NCI-H2029 (cell line): ENCODE results near the gene CCT7.
A peak's percentile ranks its signal among the peaks of the same experiment; 100 is the strongest.

Source experiments
- DNase-seq: peaks from one replicate; lab custom pipeline; 2025; lab: John Stamatoyannopoulos, UW

Gene CCT7

DNA sequence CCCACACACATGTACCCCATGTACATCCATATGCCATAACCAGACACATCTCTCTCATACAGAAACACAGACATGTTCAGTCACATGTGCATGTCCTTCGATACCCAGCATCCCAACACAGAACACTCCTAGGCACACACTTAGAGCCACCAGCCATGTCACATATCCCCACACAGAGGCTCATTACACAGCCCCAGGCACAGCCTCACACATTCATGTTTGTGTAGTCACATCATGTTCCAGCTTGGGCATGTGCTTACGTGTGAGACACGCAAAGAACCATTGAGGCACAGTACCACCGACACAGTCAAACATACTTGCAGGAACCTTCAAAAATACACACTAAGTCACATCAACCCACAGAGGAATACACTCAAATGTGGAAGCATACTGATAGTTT lies 32.9 kb downstream of the CCT7 start:
- DNase-seq, result no peak

DNA sequence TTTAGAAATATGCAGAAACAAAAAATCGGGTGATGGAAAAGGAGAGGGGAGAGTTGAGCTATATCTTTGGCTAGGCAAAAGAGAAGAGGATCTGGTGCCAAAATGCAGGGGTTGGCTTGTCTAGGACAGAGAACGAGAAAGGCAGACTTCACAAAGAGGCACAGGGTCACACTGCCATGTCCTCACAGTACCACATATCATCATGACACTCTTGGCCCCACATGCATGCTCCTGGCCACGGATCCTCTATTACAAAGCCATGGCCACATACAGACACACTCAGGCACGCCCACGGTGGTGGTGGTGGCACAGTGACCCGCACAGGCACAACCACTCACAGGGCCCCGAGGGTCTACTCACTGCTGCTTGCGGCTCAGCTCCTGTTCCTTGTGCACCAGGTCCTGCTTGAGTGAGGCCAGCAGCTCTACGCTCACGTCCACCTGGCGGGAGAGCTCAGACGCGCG lies 34.3 kb downstream of the CCT7 start:
- DNase-seq, result peak; percentile 31

DNA sequence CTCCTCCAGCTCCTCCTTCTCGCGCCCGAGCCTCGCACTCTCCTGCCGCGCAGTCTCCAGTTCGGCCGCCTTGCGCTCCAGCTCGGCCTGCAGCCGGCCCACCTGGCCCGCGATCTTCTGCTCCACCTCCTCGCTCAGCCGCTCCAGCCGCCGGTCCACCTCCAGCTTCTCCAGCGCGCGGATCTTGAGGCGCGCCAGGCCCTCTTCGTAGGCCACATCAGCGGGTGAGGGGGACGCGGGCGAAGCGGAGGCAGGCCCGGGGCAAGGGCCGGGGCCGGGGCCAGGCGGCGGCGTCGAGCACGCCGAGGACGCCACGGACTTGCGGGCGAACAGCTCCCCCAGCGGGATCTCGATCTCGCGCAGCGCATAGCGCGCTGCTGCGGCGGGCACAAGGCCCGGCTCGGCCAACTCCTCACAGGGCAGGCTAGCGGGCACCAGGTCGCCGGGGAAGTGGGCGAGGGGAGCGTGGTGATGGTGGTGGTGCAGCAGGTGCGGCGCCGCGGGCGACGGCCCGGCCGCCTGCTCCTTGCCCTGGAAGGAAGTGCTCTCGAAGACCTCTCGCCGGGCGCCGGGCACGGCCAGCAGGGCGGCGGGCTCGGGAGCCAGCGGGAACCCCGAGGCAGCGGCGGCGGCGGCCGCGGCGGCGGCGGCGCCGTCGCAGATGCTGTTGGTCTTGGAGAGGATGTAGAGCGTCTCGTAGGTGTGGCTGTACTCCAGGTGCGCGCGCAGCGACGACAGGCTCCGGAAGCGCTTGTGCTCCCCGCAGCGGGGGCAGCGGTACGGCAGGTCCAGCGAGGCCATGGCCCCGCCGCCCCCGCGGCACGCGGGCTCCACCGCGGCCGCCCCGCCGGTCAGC lies 35.0 kb downstream of the CCT7 start:
- peak; percentile 70 for DNase-seq

DNA sequence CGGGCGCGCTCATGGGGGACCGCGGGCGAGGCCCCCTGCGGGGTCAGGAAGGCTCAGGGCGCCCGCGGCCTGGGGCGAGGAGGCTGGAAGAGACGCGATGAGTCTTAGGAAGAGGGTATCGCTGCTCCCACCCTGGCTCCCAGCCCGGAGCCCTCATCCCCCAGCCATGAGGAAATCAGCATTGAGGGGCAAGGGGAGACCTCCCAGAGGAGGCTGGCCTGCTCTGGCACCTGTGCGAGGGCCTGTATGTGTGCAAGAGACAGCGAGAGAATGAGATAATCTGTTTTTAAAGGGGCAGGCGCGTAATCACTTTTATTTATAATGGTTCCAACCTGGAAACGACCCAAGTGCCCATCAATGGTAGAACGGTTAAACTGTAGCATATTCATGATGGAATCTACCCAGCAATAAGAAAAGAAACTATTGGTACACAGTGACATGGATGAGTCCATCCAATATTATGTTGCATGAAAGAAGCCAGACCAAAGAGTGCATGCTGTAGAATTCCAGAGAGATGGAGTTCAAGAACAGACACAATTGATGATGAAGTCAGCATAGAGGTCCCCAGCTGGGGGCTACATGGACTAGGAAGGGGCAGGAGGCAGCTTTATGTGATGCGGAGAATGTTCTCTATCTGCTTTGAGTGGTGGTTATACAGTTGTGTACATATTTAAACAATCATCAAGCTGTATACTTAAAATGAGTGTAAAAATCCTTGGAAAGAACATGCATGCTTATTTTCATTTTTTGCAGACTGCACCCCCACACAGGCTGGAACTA lies 35.8 kb downstream of the CCT7 start:
- no peak for DNase-seq

DNA sequence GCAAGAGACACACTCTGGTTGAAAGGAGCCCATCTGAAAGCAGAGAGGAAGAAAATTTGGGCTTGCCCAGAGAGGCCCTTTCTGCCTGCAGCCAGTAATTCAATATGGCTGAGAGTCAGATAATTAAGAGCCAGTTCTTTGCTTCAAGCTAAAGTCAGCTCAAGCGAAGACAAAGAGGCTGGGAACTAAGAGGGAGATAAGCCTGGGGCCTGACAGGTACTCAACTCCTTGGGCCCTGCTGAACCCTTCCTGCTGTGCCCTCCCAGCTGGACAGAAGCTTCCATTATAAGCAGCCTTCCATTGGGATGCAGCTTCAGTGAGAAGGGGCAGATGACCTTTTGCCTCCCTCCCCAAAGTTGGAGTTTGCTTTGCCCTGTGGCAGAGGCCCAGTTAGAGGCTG lies 38.2 kb downstream of the CCT7 start:
- DNase-seq, result no peak

DNA sequence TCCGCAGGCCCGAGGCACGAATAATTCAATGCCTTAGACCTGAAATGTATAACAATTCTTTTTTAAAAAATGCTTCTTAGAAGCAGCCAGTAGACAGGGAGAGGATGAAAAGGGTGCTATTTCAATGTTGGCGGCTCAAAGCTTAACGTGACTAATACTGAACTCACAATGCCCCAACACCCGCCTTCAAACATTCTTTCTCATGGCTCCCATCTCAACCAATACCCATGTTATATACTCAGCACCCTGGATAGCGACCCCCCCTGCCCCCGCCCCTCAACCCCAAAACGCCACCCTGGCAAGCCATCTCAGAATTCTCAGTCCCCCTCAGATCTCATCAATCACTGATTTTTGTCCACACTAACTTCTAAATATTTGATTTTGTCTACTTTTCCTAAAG lies 45.7 kb downstream of the CCT7 start:
- no peak for DNase-seq

DNA sequence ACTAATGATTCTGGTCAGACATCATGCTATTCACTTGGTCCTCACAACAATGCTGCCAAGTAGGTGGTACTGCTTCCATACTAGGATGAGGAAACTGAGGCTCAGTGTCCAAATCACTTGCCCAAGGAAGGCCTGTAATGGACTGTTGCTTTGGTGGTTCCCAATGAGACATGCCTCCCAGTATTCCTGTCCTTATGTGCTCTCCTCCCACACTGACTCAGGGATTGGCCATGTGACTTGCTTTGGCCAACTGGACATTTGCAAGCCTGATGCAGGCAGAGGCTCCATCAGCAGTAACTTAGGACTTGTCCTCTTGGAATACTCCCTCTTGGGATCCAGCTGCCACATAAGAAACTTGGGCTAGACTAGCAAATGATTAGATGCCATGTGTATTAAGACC lies 47.1 kb downstream of the CCT7 start:
- no peak for DNase-seq

DNA sequence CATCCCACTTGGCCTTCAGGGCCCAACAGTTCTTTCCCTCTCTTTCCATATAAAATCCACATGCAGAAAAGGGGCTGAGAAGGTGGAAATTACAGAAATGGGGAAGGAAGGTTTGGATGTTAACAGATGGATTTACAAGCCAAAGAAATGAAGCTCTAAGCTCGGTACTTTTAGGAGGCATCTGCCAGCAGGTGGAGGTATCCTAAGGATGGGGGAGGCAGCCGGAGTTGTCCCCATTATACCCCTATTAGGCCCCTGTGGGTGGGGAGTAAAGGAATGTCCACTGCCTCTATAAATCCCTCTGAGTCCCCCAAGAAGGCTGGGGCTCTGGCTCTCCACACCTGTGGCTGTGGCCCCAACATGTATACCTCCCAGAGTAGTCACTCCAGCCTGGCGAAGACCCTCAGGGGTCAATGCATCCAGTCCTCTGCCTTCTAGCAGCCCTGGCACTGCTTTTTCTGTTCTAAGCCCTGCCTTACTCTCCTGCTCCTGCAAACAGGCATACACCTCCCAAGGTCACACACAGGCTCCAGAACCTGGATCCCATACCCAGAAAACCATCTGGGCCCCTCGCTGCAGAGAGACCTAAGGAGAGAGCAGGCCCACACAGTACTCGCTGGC lies 48.9 kb downstream of the CCT7 start:
- no peak for DNase-seq

DNA sequence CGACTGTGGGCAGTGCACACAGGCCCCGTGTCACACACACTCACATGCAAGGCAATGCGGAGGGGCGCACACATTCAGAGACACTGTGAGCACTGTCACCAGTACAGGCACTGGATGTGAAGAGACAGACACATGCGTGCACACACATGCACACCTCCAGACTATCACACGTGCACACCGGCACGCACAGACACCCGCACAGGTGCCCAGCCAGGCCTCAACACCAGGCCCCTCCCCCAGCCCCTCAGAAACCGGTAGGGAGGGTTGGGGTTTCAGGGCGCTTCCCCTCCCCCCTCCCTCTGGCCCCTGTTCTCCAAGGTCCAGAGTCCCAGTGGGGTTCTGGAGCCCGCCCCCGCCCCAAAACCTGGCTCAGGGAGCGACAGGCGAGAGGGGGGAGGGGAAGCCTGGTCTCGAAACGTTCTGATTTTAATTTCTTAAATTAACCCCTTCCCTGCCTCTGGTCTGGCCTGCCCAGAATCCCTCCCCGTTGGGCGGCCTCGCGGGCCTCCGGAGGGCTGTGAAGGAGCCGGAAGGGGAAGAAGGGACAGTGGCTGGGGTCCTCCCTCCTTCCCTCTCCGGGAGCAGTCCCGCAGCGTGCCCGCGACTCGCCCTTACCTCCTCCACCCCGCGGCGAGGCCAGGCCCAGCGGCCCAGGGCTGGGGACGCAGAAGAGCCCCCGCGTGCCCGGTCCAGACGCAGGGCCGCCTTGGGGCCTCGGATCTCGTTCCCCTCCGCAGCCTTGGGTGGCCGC lies 49.6 kb downstream of the CCT7 start:
- no peak for DNase-seq

DNA sequence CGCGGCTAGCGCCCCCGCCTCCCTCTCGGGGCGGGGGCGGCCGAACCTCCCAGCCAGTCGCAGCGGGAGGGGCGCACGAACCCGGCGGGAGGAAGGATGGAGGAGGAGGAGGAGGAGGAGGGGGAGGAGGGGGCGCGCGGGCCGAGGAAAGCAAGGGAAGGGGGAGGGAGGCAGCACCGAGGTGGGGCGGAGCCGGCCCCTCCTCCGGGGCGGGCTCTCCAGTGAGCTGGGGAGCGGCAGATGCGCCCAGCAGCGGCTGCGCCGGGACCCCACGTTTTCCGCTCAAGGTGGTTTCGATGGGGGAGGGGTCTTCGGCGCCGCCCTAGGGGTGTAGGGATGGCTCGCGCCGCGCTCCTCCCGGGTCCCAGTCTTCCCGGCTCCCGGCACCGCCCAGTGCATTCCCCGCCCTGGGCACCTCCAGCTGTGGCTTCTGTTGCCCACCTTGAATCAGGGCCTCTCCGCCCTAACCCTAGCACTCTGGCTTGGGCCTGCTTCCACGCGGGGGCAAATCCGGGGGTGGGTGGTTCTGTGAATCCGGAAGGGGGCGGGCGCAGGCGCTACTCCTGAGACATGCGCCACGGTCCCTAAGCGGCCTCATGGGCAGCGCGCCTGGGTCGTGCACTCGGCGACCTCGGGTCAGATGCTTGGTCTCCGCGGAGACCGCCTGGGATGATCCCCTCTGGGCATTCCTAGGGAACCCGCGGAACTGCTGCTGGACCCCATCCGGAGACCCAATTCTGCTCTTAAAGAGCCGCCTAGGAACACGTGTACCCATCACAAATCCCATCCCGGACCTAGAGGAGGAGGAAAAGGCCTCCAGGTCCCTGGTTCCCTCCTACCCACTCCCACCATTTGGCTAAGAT lies 50.4 kb downstream of the CCT7 start, which contains the start of gene FBXO41:
Gene FBXO41, minus strand, starts transcription at position 183 of the 863 bp plus-strand sequence. CDS start 14,848 bp downstream, outside the sequence.
- DNase-seq, result no peak

DNA sequence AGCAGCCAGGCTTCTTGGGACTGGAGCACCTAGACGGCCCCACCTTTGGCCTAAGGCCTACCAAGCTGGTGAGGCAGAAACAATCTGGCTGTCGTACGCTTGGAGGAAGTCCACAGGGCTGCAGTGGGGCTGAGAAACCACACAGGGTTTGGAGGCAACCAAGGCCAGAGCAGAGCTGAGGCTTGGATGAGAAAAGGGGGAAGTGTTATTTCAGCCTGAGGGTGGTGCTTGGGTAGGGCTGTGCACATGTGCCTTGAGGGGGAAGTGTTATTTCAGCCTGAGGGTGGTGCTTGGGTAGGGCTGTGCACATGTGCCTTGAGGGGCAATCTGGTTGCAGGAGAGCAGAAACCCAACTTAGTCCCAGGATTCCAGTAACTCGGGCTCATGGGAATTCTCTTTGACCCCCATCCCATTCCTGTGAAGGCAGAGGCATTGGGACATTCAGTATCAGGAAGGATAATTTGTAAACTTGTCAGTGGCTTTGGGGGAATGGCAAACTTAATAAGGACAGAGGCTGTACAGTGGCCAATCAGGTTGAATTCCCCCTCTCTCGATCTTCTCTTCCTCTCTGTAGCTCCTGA lies 51.1 kb downstream of the CCT7 start:
- no peak for DNase-seq

DNA sequence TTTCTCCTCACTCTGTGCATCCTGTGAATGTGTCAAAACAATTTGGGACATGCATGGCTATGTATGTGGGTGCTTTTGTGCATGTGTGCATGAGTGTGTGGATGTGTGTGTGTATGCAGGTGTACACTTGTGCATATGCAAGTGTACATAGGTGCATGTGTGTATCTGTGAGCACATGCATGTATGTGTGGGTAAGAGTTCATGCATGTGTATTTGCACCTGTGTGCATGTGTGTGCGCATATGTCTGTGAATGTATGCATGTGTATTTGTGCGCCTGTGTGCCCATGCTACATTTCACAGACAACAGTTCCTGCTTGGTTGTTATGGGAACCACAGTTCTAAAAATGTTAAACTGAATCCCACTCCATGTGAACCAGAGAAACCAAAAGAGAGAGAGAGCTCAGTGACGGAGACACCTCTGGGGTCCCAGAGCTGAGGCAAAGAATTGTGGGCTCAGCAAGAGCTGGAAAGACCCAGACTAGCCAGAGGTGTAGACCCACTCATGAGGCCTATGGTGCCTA lies 52.1 kb downstream of the CCT7 start:
- no peak for DNase-seq

DNA sequence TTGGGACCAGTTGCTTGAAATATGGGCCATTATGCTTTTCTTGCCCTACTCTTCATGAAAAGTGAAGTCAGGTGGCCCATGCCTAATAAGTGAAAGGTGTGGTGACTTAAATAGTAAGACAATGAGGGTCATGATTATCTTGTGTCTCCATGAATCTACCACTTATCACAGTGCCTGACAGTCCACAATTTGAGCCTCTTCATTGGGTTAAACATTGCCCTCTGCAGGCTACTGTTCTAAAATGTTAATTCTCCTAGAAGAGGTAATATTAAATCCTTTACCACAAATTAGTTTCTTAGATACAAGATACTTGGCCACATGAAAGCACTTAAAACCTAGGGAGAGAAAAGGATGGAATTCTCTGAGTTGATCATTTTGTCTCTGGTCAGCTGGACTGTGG lies 55.2 kb downstream of the CCT7 start:
- no peak for DNase-seq

DNA sequence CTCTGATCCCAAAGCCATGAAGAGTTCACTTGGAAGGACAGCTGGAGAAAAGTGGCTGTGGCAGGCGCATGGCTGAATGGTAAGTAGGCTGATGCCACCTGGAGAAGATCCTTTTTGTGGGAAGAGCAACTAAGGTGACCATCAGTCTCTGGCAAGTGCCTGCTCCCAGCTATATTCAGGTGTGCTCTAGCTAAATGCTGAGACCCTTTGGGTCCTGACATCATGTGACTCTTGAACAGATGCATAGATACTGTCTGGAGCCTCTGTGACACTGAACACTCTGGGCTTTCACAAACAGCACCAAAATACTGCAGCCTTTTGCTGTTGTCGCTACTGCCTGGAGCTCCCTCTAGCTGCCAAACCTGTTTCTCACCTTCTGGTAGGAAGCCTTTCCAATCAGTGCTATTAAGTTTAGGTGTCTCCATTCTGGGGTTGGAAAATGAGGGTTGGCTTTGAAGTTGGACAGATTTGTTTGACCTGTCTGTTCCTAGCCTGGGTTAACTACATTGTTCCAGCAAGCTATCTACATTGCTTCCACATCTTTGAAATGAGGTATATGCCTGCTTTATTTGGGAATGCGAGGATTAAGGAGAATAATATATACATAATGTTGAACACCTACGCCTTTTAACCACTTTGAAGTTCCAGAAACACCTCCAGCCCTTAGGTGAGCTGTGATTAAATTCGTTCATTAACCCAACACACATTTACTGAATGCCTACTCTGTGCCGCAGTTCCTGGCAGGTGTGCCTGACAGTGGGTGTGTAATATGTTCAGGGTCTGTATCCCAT lies 56.1 kb downstream of the CCT7 start:
- DNase-seq, result peak; percentile 28

DNA sequence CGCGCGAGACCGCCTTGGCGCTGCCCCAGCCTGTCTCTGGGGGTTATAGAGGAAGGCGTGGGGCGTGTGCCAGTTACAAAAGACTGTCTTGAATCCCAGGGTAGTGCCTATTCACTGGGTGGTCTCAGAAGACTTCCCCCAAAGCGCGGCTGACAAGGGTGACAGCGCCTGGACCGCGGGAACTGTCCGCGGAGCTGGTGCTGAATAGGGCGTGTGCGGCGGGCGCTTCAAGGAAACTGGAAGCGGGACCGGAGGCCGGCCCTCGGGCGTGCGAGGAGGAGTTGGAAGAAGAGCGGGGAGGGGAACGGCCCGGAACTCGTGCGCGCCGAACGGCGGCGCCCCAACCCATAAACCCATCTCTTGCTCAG lies 57.0 kb downstream of the CCT7 start:
- no peak for DNase-seq

DNA sequence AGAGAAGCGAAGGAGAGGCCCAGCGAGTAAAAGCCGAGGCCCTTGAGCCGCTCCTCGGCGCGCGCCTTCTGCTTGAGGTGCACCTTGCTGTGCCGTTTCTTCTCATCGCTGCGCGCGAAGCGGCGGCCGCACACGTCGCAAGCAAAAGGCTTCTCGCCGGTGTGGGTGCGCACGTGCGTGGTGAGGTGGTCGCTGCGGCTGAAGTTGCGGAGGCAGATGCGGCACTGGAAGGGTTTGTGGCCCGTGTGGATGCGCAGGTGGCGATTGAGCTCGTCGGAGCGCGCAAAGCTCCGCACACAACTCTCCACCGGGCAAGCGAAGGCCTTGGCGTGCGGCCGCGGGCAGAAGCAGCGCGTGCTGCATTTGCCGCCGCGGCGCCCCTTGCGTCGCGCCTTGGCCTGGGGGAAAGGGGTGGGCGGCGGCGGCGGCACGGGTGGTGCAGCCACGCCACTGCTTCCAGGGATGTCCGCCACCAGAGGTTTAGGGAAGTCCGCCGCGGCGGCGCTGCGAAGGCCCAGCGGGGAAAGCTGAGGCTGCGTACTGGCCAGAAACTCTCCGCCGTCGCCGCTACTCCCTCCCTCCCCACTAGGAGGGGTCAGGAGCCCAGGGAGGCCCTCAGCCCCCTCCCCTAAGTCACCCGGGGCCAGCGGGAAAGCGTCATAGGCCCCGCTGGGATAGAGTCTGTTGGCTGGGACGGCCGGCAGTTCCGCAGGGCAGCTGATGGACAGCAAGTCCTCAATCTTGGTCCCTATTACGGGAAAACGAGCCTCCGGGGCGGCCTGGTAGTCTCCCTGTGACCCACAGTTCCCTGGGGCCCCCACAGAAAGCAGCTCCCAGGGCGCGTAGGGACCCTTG lies 57.6 kb downstream of the CCT7 start:
- no peak for DNase-seq

DNA sequence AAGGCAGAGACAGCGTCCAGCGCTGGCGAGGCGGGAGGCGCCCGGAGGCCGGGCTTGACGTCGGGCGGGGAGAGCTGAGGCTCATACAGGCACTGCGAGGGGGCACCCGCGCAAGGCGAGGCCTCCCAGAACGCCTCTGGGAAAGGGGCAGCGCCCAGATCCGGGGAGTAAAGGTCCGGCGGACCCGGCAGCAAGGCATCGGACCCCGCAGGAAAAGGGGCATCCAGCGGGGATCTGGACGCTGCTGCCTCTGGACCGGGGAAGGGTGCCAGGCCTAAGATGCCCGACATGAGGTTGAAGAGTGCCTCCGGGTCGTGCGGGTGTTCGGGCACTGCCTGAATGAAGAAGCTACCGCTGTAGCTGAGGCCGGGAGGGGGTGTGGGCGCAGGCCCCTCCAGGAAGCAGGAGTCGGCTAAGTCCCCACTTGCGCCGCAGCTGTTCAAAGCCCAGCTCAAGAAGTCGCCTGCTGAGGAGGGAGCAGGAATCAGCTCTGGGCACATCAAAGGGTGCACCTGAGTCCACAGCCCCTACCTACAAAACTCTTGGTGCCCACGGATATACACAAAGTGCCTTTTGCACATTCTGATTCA lies 58.3 kb downstream of the CCT7 start:
- DNase-seq, result no peak

DNA sequence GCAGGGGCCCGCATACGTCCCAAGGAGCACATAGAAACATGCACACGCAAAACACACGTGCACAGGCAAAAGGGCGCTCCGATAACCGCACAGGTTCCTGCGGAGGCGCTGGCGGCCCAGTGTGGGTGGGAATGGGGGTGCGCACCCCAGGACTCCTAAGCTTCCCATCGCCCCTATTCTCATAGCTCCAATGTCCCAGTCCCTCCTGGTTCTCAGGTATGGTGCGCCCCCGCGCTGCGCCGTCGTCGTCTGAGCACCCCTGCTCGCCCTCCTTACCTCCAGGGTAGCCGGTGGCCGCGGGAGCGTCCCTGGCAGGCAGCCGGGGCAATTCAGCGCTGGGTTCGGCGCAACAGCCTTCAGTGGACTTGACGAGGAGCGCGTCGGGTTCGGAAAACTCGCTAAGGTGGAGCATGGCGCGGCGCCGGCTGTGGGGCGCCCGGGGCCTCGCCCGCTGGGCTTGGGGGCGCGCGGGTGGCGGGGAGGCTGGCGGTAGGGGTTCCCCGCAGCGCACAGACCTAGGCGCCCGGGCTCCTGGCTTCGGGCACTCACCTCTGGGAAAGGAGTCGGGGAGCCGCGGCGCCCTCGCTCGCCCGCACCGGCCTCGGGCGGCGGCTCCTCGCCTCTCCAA lies 58.9 kb downstream of the CCT7 start:
- DNase-seq, result no peak
